ENCODE measurements around the gene KCNJ10.
"Not testable (repeated sequence)": the region's sequence is repeated elsewhere in the genome, so short reads cannot be mapped to it uniquely, and the experiment has no call there.

KCNJ10 gene

GRCh38 chr1:160053548-160054365, 16.2 kb downstream of the KCNJ10 start:
- DNase-seq: no peak

- DNase-seq: no peak
These were observed 17.0 kb downstream of the KCNJ10 start for GRCh38 chr1:160052936-160053335.

- DNase-seq: no peak
These were observed 19.3 kb downstream of the KCNJ10 start for GRCh38 chr1:160050619-160051018.

GRCh38 chr1:160050182-160050581, 19.8 kb downstream of the KCNJ10 start:
- not testable (repeated sequence) for DNase-seq

- DNase-seq: no peak
These were observed 20.9 kb downstream of the KCNJ10 start for GRCh38 chr1:160049101-160049500.

GRCh38 chr1:160048335-160048734, 21.6 kb downstream of the KCNJ10 start:
- DNase-seq: no peak

GRCh38 chr1:160047111-160047991, 22.6 kb downstream of the KCNJ10 start:
- DNase-seq: no peak

GRCh38 chr1:160046494-160047110, 23.4 kb downstream of the KCNJ10 start:
- no peak for DNase-seq

- DNase-seq: peak; percentile 6
These were observed 24.3 kb downstream of the KCNJ10 start for GRCh38 chr1:160045653-160046052.

- no peak for DNase-seq
These were observed 26.4 kb downstream of the KCNJ10 start for GRCh38 chr1:160043543-160043942.

GRCh38 chr1:160040476-160040875, 29.5 kb downstream of the KCNJ10 start:
- DNase-seq: no peak

GRCh38 chr1:160032165-160032820, 37.7 kb downstream of the KCNJ10 start:
- no peak for DNase-seq

- DNase-seq: peak; percentile 92
These were observed 38.4 kb downstream of the KCNJ10 start, which contains the start of gene PIGM for GRCh38 chr1:160031365-160032164. Gene PIGM (minus strand): TSS chr1:160031990. CDS start chr1:160031739, 251 bp downstream.

GRCh38 chr1:160030657-160031364, 39.1 kb downstream of the KCNJ10 start:
- DNase-seq: peak; percentile 14

- no peak for DNase-seq
These were observed 41.5 kb downstream of the KCNJ10 start for GRCh38 chr1:160028426-160028825.

GRCh38 chr1:160025314-160025713, 44.6 kb downstream of the KCNJ10 start:
- no peak for DNase-seq

- no peak for DNase-seq
These were observed 45.6 kb downstream of the KCNJ10 start for GRCh38 chr1:160024195-160024905.

GRCh38 chr1:160022330-160023310, 47.3 kb downstream of the KCNJ10 start:
- no peak for DNase-seq

GRCh38 chr1:160021376-160022074, 48.4 kb downstream of the KCNJ10 start:
- no peak for DNase-seq

All from NCI-H510A treated with DMSO at 0.1 percent for 48 hours (cell line).